ENCODE measurements around the gene PDLIM4.
A peak's percentile ranks its signal among the peaks of the same experiment; 100 is the strongest.

PDLIM4 gene

DNA sequence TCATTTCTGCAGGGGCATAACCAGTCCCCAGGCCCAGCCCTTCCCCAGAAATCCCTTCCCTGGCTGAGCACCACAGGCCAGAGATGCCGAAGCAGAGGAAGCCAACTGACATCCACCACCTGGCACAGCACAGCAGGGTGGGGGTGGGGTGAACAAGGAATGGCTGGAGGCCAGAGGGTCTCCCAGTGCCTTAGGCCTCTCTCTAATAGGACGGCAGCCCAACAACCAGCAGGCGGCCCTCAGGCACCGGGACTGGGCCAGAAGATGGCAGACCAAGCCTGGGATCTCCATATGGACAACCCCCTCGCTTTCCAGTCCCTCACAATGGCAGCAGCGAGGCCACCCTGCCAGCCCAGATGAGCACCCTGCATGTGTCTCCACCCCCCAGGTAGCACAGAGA, 13.2 kb downstream of the PDLIM4 start:
- no peak overlapping the region for H3K4me3 ChIP-seq (ENCODE audit: low read depth in 1 of 2, low read length in 2 of 2)
- H3K9me3 ChIP-seq (ENCODE audit: control insufficient read depth in 1 of 2, low read length in 2 of 2) = no peaks in the 10 kb centered on the region
- H3K27me3 ChIP-seq (ENCODE audit: low read depth, low read length) = no peaks in the 10 kb centered on the region
- peaks cover 6 to 41% of the 10 kb centered on the region in 2 donors for H3K4me1 ChIP-seq (ENCODE audit: control insufficient read depth in 1 of 2, insufficient read depth in 2 of 2, low read length in 2 of 2)
- peaks cover 27 to 50% of the 10 kb centered on the region in 2 donors for H3K36me3 ChIP-seq (ENCODE audit: control insufficient read depth in 1 of 2, insufficient read depth in 2 of 2, low read length in 2 of 2)
- no peak overlapping the region for H3K27ac ChIP-seq (ENCODE audit: low read length)

DNA sequence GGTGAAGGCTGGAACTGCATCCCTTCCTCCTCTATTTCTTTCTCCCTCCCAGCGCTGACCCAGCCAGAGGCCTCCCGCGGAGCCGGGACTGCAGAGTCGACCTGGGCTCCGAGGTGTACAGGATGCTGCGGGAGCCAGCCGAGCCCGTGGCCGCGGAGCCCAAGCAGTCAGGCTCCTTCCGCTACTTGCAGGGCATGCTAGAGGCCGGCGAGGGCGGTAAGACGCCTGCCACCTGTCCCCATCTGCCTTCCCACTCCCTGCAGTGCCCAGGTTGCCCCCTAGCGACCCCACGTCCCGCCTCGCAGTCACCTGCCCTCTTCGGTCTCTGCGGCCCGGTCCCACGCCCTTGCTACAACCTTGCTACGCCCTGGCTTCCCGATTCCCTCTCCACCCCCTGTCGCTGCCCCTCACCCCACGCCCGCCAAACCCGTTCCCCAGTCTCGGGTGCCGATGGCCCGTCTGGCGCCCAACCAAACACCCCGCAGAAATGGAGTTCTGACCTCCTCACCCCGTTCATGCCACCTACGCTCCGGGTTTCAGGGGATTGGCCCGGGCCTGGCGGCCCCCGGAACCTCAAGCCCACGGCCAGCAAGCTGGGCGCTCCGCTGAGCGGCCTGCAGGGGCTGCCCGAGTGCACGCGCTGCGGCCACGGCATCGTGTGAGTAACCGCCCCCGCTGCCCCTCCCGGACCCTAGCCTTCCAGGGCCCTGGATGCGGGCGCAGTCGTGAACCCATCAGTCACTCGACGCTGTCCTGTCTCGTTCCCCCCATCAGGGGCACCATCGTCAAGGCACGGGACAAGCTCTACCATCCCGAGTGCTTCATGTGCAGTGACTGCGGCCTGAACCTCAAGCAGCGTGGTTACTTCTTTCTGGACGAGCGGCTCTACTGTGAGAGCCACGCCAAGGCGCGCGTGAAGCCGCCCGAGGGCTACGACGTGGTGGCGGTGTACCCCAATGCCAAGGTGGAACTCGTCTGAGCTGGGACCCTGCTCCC, 14.1 kb downstream of the PDLIM4 start:
- no peak overlapping the region for H3K4me3 ChIP-seq (ENCODE audit: low read depth in 1 of 2, low read length in 2 of 2)
- peaks cover 24 to 44% of the 10 kb centered on the region in 2 donors for H3K36me3 ChIP-seq (ENCODE audit: control insufficient read depth in 1 of 2, insufficient read depth in 2 of 2, low read length in 2 of 2)
- H3K4me1 ChIP-seq (ENCODE audit: control insufficient read depth in 1 of 2, insufficient read depth in 2 of 2, low read length in 2 of 2) = peaks cover 0 to 33% of the 10 kb centered on the region in 2 donors
- H3K9me3 ChIP-seq (ENCODE audit: control insufficient read depth in 1 of 2, low read length in 2 of 2) = no peaks in the 10 kb centered on the region
- H3K27me3 ChIP-seq (ENCODE audit: low read depth, low read length) = no peaks in the 10 kb centered on the region
- no peak overlapping the region for H3K27ac ChIP-seq (ENCODE audit: low read length)

DNA sequence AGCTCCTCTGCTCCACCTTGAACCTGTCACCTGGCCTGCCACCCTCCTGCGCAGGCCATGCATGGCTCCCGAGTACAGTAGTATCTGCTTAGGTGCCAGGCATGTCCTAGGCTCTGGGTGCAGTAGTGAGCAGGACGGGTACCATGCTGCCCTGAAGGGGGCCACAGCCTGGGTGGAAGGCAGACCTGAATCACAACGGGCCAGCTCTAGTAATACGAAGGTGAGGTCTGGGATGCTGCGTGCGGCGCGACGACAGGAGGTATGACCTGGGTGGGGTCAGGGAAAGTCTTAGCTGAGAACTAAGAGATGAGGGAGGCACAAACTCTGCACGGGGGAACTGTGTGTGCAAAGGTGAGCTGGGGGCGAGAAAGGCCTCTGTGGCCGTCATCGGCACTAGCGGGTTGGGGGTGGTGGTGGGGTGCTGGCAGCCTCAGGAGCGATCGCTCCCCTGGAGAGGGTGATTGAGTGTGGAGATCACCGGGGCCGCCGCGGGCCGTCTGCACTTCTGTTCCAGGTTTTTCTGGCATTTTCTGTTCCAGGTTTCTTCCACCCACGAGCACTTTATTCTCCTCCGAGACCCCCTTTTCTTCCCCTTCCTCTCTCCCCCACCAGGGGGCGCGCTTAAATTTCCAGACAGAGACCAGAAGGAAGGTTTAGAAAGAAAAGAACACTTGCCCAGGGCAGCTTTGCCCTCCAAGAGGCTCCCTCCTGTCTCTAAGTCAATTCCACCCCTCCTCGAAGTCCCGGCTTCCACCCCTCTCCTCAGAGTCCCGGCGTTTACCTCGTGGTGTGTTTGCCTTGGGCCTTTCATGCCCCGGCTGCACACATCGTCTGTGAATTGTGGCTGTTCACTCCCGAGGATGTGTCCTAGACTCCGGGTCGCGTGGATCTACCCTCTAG, 15.1 kb downstream of the PDLIM4 start:
- no peak overlapping the region for H3K4me3 ChIP-seq (ENCODE audit: low read depth in 1 of 2, low read length in 2 of 2)
- H3K27me3 ChIP-seq (ENCODE audit: low read depth, low read length) = no peaks in the 10 kb centered on the region
- peaks cover 15 to 37% of the 10 kb centered on the region in 2 donors for H3K36me3 ChIP-seq (ENCODE audit: control insufficient read depth in 1 of 2, insufficient read depth in 2 of 2, low read length in 2 of 2)
- H3K4me1 ChIP-seq (ENCODE audit: control insufficient read depth in 1 of 2, insufficient read depth in 2 of 2, low read length in 2 of 2) = peaks cover 0 to 29% of the 10 kb centered on the region in 2 donors
- no peaks in the 10 kb centered on the region for H3K9me3 ChIP-seq (ENCODE audit: control insufficient read depth in 1 of 2, low read length in 2 of 2)
- peak overlapping the region; percentile 3 for H3K27ac ChIP-seq (ENCODE audit: low read length)

DNA sequence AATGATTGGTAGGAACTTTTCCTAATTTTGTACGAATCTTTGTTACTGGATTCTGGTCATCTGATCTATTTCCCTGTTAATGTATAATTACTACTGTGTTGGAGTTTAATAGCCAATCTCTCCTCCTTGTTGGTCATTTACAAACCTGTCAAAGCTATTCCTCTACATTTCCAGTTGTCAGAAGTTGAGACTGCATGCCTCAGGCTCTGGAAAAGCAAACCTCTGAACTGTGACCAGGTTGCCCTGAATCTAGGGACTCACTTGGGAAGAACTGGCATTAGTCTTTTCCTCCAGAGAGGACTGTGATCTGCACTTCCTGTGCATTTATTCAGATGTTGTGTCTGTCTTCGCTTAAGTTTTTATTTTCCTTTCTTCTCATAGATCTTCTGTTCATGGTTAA, 16.1 kb downstream of the PDLIM4 start:
- H3K27me3 ChIP-seq (ENCODE audit: low read depth, low read length) = no peaks in the 10 kb centered on the region
- no peaks in the 10 kb centered on the region for H3K9me3 ChIP-seq (ENCODE audit: control insufficient read depth in 1 of 2, low read length in 2 of 2)
- H3K4me1 ChIP-seq (ENCODE audit: control insufficient read depth in 1 of 2, insufficient read depth in 2 of 2, low read length in 2 of 2) = peaks cover 3 to 23% of the 10 kb centered on the region in 2 donors
- H3K4me3 ChIP-seq (ENCODE audit: low read depth in 1 of 2, low read length in 2 of 2) = no peak overlapping the region
- H3K36me3 ChIP-seq (ENCODE audit: control insufficient read depth in 1 of 2, insufficient read depth in 2 of 2, low read length in 2 of 2) = peaks cover 8 to 29% of the 10 kb centered on the region in 2 donors
- H3K27ac ChIP-seq (ENCODE audit: low read length) = no peak overlapping the region

DNA sequence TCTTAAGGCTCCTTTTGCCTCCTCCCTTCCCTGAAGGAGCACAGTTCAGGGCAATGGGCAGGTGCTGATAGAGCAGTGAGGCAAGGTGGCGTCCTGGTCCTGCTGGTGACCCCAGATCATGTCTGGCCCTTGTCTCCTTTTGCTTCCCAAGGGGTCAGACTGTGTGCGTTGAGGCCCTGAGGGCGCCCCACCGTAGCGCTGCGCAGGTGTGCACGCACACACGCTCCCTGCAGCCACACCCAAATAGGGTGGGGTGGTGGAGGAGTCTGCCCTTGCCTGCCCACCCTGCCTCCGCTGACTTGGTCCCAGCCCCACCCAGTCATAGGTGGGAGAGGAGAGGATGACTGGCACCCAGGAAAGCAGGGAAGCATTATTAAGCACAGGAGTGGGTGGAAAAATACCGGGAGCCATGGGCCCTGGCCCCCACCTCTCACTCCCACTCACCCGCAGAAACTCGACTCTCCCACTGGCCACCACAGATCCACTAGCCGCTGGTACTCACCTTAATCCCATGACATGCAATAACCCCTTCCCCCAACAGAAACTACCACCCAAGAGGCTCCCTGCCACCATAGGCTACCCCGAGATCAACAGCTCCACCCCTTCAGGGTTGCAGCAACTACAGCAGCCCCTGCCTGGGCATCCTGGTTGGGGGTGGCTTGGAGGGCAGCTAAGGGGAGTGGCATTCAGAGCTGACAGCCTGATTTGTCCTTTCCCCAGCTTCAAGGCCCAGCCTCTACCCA, 16.7 kb downstream of the PDLIM4 start:
- no peak overlapping the region for H3K4me3 ChIP-seq (ENCODE audit: low read depth in 1 of 2, low read length in 2 of 2)
- no peaks in the 10 kb centered on the region for H3K27me3 ChIP-seq (ENCODE audit: low read depth, low read length)
- H3K27ac ChIP-seq (ENCODE audit: low read length) = no peak overlapping the region
- peaks cover 6 to 17% of the 10 kb centered on the region in 2 donors for H3K4me1 ChIP-seq (ENCODE audit: control insufficient read depth in 1 of 2, insufficient read depth in 2 of 2, low read length in 2 of 2)
- peaks cover 5 to 28% of the 10 kb centered on the region in 2 donors for H3K36me3 ChIP-seq (ENCODE audit: control insufficient read depth in 1 of 2, insufficient read depth in 2 of 2, low read length in 2 of 2)
- H3K9me3 ChIP-seq (ENCODE audit: control insufficient read depth in 1 of 2, low read length in 2 of 2) = no peaks in the 10 kb centered on the region

DNA sequence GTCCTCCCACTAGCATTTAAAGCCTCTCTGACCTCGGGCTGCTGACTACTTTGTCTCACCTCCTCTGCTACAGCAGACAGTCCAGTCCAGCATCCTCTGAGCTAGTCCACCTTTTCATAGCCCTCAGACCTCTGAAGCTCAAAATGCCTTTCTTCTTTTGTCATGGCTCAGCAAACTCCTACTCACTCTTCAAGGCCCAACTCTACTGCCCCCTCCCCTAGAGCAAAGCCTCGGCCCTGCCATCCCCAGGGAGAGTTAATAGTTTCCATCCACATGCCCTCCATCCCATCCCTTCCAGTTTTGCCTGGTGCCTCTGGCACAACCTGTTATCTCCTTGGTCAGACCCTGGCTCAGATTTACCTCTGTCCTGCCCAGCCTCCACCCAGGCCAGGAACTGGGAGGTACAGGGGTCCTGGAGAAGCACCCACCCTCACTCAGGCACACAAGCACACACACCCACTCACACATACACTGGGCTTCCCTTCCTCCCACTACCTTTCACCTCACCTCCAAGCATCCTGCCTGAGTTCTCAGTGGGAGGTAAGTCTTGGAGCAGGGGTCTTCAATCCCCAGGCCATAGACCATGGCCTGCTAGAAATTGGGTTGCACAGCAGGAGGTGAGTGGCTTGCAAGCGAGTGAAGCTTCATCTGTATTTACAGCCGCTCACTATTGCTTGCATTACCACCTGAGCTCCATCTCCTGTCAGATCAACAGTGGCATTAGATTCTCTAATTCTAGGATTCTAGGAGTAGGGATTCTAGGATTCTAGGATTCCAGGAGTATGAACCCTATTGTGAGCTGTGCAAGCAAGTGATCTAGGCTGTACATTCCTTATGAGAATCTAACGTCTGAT, 18.1 kb downstream of the PDLIM4 start:
- no peak overlapping the region for H3K27ac ChIP-seq (ENCODE audit: low read length)
- H3K4me1 ChIP-seq (ENCODE audit: control insufficient read depth in 1 of 2, insufficient read depth in 2 of 2, low read length in 2 of 2) = peaks cover 6 to 8% of the 10 kb centered on the region in 2 donors

DNA sequence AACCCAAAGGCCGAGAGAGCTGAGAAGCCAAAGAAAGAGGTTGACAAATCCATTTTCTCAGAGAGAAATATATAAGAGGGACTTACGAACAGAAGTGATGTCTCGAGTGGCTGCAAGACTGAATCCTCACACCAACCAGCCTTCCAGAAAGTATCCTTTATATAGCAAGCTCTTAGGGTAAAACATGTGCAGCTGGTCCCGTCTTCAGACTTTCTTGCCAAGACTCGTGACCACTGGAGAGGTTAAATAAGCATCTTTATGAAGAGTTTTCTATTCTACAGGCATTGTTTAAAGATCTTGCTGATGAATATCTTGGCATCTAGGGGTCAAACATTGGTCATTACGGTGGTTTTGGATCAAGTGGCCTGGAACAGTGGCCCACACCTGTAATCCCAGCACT, 19.8 kb downstream of the PDLIM4 start:
- H3K36me3 ChIP-seq (ENCODE audit: control insufficient read depth in 1 of 2, insufficient read depth in 2 of 2, low read length in 2 of 2) = peaks cover 0 to under 1% of the 10 kb centered on the region in 2 donors
- no peak overlapping the region for H3K4me3 ChIP-seq (ENCODE audit: low read depth in 1 of 2, low read length in 2 of 2)
- peaks cover 6 to 8% of the 10 kb centered on the region in 2 donors for H3K4me1 ChIP-seq (ENCODE audit: control insufficient read depth in 1 of 2, insufficient read depth in 2 of 2, low read length in 2 of 2)
- peak overlapping the region; percentile 28 for H3K27ac ChIP-seq (ENCODE audit: low read length)
- H3K9me3 ChIP-seq (ENCODE audit: control insufficient read depth in 1 of 2, low read length in 2 of 2) = no peaks in the 10 kb centered on the region
- no peaks in the 10 kb centered on the region for H3K27me3 ChIP-seq (ENCODE audit: low read depth, low read length)

More for the DNA sequence above, 18.1 kb downstream of the PDLIM4 start:
- no peak overlapping the region for H3K4me3 ChIP-seq (ENCODE audit: low read depth in 1 of 2, low read length in 2 of 2)
- H3K9me3 ChIP-seq (ENCODE audit: control insufficient read depth in 1 of 2, low read length in 2 of 2) = no peaks in the 10 kb centered on the region
- peaks cover 3 to 17% of the 10 kb centered on the region in 2 donors for H3K36me3 ChIP-seq (ENCODE audit: control insufficient read depth in 1 of 2, insufficient read depth in 2 of 2, low read length in 2 of 2)
- no peaks in the 10 kb centered on the region for H3K27me3 ChIP-seq (ENCODE audit: low read depth, low read length)

DNA sequence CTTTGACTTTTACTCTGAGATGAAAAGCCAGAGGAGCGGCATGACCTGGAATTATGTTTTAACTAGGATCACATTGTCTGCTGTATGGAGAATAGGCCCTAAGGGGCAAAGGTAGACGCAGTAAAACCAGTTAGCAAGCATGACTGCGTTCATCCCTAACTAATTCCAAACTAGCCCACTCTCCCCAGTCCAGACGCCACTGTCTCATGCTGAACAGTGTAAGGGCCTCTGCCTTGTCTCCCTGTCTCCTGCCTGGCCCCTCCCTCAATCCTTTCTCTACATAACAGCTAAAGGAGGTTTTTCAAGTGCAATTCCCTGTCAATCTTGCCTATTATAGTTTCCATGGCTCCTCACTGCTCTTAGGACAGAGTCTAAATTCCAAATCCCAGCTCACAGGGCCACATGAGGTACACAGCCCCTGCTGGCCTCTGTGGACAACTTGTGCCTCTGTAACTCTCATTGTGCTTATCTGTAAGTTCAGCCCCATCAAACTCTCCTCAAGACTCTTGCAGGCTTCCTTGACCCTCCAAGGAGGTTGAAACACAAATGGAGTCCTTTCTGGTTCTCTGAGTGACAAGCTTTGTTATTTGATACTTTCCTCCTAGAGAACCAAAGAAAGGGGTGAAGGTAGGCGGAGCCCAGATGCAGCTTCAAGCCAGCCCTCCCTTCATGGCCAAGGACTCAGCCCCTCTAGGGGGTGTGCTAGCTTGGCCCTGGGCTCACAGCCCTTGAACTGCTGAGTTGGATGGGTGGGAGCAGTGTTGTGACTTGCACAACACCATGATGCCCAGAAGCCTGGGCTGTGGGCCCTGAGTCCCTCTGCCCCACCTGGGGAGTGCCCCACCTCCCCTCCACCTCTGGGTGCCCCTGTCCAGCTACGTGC, 20.7 kb downstream of the PDLIM4 start:
- Histone ChIP-seq H3K4me3 (ENCODE audit: low read depth in 1 of 2, low read length in 2 of 2) (no peak overlapping the region), H3K27ac (ENCODE audit: low read length) (peak overlapping the region; percentile 28), H3K36me3 (ENCODE audit: control insufficient read depth in 1 of 2, insufficient read depth in 2 of 2, low read length in 2 of 2) (no peaks in the 10 kb centered on the region), H3K27me3 (ENCODE audit: low read depth, low read length) (no peaks in the 10 kb centered on the region), H3K9me3 (ENCODE audit: control insufficient read depth in 1 of 2, low read length in 2 of 2) (no peaks in the 10 kb centered on the region), H3K4me1 (ENCODE audit: control insufficient read depth in 1 of 2, insufficient read depth in 2 of 2, low read length in 2 of 2) (peaks cover 0 to 6% of the 10 kb centered on the region in 2 donors)

DNA sequence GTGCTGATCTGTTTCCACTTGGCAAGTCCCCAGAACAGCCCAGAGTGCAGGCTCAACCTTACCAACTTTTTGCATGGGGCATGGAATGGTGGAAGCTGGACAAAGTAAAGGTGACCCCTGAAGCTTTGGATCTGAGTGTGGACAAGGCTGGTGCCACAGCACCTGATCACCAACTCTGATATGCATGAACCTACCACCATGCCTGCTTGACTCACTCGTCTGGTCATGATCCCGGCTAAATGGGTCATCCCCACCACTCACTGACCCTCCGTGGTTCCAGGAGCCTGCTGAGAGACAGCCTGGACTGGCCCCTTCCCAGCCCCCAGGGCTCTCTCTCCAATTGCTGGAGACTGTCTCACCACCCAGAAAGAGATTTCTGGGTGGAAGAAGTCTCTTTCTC, 22.3 kb downstream of the PDLIM4 start:
- H3K27ac ChIP-seq (ENCODE audit: low read length) = no peak overlapping the region
- H3K27me3 ChIP-seq (ENCODE audit: low read depth, low read length) = no peaks in the 10 kb centered on the region
- H3K4me3 ChIP-seq (ENCODE audit: low read depth in 1 of 2, low read length in 2 of 2) = no peak overlapping the region
- no peaks in the 10 kb centered on the region for H3K9me3 ChIP-seq (ENCODE audit: control insufficient read depth in 1 of 2, low read length in 2 of 2)
- H3K4me1 ChIP-seq (ENCODE audit: control insufficient read depth in 1 of 2, insufficient read depth in 2 of 2, low read length in 2 of 2) = peaks cover 0 to 6% of the 10 kb centered on the region in 2 donors
- no peaks in the 10 kb centered on the region for H3K36me3 ChIP-seq (ENCODE audit: control insufficient read depth in 1 of 2, insufficient read depth in 2 of 2, low read length in 2 of 2)

Data from muscle layer of duodenum (tissue), 2 donors.